GM19328 (cell line): ENCODE results near the gene PHC2.

Experiments used
- ATAC-seq: cut with Tn5 transposase; IDR thresholded peaks from one replicate; pipeline ENCODE4 v1.9.1; 2021; ENCODE audit warnings: mild to moderate bottlenecking, moderate library complexity; ENCODE audit not compliant: unreplicated experiment

Gene PHC2

DNA sequence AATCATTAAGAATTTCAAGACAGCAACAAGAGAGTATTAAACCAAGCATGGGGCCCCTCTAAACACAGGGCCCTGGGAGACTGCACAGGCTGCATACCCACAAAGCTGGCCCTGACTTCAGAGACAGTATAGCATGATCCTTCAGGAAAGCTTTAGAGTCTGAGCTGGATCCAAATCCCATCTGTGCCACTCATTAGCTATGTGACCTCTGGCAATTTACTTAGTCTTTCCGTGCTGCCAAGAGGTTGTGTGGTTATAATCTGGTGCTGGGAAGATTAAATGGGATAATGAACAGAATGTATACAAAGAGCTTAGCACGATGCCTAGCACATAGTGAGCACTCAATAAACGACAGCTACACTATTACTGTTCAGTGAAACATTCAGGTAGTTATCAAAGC, 4.0 kb downstream of the PHC2 start:
- ATAC-seq, result no peak

DNA sequence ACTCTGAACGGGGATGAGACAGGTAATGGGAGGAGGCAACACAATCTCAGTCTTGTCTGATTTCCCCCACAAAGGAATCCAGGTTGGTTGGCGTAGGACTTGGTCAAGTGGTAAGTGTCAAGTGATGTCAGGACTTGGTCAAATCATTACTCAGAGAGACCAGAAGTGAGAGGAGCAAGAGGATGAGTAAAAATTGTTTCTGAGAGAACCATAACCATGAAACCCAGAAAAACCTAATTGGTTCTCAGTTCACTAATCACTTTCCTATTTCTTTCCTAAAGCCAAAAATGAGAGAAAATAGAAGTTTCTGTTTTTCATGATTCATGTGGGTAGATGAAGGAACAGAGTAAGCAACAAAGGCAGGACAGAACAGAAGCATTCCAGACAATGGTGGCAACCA, 5.0 kb downstream of the PHC2 start:
- no peak for ATAC-seq

- ATAC-seq, result no peak
These were observed 6.3 kb downstream of the PHC2 start for GRCh38 chr1:33424610-33425009.

DNA sequence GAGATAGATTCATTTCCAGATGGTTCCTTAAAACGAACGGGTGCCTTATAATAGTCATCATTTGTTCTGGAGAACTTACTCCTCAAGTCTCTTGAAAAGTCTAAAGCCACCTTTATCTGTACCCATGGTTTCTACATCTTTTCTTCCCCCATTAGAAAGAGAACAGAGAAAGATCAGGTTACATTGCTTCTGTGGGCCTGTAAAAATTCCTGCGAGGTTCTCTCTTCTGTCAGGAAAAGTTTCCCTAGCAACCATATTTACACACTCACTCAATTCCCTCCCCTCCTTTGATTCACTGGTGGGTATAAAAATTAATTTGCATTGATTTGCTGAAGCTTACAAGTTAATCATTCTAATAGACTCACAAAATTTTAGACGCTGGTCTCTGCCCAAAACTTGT, 6.7 kb downstream of the PHC2 start:
- no peak for ATAC-seq

DNA sequence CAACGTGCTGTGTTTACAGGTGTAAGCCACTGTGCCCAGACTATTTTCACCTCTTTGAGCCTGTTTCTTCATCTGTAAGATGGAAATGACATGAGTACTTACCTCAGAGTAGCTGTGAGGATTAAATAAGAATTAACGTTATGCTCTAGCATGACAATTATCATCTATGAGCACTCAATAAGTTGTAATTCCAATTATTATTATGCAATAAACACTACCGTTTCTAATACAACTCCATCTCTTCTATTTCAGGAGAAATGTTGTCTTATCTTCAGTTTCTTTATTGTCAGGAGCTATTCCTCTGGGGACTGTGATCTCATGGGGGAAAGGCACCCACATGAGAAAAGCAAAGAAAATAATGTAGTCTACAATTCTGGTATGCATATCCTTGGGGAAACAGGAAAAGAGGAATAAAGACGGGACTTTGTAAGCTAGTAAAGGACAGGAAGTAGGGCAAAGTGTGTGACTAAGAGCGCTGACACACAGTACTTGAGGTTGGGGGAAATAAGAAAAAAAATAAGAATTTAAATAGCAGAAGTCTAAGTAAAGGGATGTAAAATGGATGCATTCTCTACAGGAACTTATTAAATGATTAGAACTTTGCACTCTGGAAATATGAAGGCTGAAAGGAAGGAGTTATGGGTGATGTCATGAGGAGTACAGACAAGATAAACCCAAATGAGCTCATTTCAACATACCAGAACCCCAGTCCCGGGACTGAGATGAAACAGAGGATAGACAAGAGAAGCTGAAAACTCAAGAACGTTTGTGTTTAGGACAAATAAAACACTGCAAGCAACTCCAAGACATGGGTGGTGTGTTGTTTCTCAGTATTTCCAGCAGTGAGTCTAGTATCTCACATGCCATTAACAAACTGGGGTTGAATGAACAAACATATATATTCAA, 9.8 kb downstream of the PHC2 start:
- no peak for ATAC-seq

DNA sequence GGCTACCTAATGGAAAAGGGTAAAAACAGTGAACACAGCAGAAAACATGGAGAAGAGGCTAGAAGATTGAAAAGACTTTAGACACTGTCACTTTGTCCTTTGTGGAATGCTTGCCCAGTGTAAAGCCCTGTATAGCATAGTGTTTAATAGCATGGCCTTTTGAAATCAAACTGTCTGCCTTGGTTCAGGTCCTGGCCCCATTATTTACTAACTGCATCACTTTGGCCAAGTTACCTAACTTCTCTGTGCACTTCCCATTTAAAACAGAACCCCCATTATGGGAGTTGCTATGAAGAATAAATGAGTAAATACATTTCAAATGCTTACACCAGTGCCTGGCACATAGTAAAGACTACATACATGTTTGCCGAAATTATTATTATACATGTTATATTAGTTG, 12.1 kb downstream of the PHC2 start:
- ATAC-seq, result no peak

DNA sequence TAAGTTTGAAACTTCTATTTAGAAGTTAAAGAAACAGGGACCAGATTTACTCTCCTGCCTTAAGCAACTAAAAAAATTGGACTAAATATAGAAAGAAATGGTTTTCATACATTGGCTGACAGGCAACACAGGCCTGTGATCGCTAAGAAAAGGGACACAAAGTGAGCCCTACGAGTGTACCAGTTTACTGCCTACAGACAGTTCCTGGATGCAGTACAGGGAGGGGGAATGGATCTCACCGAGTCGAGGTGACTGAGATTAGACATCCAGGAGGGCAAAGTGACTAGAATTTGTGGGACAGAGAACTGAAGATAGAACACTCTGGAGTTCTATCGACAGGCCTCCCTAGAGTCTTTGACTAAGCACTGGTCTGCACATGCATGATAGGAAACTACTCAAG, 16.0 kb downstream of the PHC2 start:
- ATAC-seq, result no peak

DNA sequence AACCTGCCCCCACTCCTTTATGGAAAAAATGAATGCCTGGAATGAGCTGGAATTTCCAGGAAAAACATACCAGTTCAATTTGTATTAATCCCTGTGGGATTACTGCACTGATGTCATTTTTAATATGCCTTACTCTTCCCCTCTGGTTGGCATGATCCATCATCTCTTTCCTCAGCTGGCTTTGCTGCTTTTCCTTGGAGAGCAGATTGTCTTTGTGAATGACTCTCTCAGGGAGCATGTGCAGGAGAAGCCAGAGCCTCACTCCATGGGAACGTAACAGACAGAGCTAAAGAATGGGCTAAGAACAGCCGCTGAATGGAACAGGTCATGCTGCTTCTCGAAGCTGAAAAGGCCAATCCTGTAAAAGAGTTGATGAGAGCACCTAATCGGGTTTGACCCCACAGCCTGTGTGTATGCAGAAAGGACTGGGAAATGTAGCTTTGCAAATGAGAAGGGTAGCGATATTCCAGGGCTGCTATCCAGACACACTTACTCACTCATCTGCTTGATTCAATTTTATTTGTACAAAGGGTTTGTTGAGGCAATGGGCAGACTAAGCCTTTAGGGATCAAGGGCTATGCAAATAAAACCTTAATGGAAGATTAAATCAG, 20.7 kb downstream of the PHC2 start:
- no peak for ATAC-seq

DNA sequence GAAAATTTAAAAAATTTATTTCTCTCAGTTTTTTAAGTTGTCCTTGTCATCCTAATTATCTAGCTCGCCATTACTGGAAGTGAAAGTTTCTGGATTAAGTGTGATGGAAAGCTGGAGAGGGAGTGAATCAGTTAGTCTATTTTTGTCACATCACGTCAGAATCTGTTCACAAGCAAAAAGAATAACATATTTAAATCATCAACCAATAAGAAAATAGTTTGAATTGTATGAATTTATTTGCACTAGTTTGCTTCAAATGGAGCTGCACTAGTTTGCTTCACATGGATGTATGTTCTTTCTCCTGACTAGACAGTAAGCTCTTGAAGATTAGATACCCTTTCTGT, 22.8 kb downstream of the PHC2 start:
- no peak for ATAC-seq

DNA sequence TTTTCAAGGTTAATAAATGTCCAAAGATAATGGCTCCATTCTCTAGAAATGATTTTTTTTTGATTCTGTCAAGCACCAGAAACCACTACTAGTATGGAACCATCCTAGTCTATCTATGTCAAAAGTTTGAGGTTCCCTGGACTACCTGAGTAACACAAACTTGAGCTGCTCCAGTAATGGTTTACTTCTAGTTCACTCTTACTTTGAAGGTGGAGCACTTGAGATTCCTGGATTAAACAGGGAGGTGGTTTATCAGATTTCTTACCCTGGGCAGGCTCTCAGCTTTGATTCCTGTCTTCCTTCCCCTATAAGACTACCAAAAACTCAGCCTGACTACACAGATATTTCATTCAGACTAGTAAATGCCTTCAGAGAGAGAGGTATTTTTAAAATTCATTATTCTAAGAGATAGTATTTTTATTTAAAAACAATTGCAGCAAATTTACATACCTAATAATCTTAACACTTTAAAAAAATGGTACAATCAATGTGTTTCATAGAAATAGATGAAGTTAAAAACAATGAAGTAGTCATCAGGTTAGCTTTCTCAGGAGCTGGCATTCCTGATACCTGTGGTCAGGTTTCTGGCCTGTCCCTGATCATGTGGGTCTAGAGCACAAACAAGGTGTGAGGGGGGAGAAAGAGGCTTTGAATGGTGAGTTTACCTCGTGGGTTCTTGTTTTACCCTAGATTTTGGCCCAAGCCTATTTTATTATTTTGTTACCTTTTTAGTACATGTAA, 23.4 kb downstream of the PHC2 start:
- no peak for ATAC-seq

DNA sequence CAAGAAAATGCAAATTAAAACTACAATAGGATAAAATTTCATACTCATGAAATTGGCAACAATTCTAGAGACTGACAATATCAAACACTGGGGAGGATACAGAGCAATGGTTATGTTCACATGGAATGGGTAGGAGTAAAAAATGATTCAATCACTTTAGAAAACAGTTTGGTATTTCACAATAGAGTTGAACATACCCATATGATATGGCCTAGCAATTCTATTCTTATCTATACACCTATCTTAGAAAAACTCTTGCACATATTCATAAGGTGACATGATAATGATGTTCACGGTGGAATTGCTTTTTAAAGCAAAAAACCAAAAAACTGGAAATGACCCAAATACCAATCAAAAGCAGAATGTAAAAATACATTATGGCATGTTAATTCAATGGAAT, 28.7 kb downstream of the PHC2 start:
- no peak for ATAC-seq

DNA sequence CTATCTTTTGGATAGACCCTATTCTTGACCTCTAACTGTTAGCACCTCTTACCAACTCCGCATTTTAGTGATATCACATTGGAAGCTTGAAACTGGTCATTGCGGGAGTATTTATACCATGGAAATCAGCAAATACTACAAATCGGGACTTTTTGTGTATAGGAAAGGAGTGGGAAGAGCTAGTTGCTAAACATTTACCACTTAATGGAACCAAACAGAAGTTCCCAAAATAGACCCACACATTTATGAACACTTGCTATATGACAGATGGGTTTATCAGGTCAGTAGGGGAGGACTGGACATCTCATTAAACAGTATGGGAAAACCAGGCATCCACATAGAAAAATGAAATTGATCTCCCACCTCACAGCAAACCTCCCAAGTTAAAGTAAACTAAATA, 29.4 kb downstream of the PHC2 start:
- ATAC-seq, result no peak

GRCh38 chr1:33400153-33400911, 30.6 kb downstream of the PHC2 start:
- no peak for ATAC-seq

DNA sequence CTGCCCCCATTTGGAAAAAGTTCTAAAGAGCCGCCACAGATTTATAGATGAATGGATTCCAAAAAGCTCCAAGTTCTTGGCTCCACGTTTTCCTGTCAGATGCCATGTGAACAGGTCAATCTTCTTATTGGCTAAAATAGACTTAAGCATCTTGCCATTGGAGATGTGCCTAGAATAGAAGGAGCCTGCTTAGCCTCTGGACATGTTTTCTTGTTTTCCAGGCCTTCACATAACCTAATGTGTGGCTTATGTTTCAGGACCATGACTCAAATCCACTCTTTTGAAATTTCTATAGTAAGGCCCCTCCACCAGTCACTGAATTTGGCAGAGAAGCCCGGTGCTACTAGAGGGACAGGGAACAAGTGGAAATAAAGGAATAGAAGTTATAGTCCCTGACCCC, 31.5 kb downstream of the PHC2 start:
- ATAC-seq, result no peak

- ATAC-seq, result no peak
These were observed 32.9 kb downstream of the PHC2 start for GRCh38 chr1:33397994-33398393.

DNA sequence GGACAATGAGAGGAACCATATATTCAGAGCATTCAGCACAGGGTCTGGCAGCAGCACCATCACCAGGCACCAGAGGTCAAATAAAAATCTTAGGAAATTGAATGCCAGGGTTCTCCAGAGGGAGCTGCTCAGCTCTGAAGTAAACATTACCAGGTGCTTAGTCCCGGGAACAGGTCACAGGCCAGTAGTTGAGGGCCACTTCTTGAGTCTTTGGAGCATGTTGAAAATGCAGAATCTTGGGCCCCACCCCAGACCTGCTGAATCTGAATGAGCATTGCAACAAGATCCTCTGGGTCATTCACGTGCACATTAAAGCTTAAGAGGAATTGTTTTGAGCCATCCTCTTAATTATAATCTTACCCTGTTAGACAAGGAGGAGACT, 33.8 kb downstream of the PHC2 start:
- ATAC-seq, result no peak

DNA sequence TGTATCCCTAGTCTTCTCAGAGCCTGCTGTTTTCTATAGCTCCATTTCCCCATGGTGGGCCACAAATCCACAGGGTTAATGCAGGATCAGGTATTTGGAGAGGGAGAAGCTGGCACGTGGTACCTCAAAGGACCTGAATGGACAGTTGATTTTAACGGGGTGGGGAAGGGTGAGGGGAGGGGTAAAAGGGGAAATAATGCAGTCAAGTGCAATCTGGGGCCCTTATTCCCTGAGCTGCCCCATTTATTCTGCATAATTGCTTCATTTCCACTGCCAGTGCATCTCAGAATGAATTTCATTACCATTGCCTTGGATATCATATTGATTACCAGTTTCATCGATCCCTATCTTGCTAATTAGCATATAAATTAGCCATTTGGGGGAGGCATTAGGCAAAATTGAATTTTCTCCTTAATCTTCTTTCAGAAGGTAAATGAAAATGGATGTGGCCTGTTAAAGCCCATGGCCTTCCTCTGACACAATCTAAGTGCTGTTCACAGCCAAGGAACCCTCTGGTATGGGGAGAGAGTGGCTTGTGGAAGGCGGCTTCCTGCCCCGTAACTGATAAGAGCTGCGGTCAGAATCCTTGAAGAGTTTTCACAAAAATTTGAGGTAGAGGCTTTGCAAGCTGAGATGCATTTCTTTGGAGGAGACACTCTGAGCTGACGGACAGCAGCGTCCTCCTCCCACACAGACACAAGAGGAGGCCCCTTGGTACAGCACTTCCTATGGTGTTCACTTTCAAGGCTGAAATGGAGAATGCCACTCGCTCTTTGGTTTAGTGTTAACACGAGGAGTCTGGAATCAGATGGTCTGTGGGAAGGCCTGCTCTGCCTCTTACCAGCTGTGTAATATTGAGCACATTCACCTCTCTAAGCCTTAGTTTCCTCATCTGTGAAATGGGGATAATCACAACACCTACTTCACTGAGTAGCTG, 34.4 kb downstream of the PHC2 start:
- ATAC-seq, result no peak

GRCh38 chr1:33394770-33395169, 36.1 kb downstream of the PHC2 start:
- no peak for ATAC-seq

DNA sequence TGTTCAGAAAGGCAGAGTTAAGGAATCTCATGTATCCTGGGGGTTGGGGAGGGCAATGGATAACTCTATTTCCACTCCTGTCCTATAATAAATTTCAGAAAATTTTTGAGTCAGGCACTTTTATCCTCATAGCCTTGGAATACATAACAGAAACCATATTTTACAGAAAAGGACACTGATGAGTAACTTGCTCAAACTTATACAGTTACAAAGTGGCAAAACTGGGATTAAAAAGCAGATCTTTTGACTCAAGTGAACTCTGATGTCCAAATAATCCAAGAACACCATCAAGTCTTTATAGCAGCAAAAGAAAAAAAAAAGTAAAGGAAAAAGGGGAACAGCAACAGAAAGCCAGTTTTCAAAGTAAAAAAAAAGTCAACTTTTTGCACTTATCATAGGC, 36.9 kb downstream of the PHC2 start:
- no peak for ATAC-seq

DNA sequence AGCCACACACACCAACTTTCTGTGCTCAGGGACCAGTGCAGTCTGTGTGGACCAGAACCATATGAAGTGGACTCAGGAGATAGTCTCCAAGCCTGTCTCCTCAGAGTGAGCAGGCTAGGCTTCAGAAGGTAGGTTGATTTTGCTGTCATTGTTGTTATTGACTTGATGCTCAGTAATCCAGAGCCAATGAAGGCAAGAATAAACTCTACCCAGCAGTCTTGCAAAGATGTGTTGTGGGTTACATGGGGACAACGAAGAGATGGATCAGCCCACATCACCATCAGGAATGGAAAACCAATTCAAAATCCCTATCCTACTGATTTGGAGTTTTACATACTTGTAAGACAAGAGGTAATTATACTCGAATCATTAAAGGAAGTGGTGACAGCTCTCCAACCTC, 37.4 kb downstream of the PHC2 start:
- no peak for ATAC-seq
